DMS 273 (cell line): Measurements from ENCODE around the gene C1QC.

ENCODE experiments used
- DNase-seq: peaks from one replicate; lab custom pipeline; 2025; ENCODE audit not compliant: unreplicated experiment; lab: John Stamatoyannopoulos, UW

Gene C1QC

GRCh38 chr1:22643381-22643780, at the start of gene C1QC:
C1QC (plus strand) TSS chr1:22643633; CDS start chr1:22644024, 391 bp downstream.
- no peak for DNase-seq

DNA sequence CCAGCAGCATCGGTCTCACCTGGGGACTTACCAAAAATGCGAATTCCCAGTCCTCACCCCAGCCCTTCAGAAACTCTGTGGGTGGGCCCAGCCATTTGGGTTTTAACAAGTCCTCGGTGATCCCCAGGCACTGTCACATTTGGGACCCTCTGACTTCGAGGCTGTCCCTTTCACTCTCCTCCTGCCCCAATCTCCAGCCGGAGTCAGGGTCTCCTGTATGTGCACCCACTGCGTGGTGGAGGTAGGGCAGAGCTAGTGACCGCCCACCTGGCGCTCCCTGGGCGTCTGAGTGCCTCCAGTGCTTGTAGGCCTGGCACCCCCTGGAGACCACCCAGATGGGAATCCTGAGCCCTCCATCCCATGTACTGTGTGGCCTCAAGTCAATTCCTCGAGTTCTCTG, 49.0 kb upstream of the C1QC start:
- DNase-seq = no peak

- DNase-seq = no peak
Measured at GRCh38 chr1:22595108-22595507, 48.3 kb upstream of the C1QC start.

DNA sequence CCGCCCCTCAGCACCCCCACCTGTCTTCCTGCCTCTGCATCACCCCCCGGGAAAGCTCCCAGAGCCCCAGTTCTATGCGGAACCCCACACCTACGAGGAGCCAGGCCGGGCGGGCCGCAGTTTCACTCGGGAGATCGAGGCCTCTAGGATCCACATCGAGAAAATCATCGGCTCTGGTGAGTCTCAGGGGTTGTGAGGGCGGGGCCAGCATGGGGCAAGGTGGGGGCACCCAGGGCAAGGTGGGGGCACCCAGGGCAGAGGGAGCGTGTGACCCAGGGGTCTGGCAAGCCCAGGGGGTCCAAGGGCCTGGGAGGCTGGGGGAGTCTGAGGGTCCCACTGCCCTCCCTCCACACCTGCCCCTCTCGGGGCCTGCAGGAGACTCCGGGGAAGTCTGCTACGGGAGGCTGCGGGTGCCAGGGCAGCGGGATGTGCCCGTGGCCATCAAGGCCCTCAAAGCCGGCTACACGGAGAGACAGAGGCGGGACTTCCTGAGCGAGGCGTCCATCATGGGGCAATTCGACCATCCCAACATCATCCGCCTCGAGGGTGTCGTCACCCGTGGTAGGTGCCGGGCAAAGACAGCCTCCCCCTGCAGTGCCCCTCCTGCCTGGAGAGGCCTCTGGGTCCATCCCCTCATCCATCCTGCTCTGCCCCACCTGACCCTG, 46.0 kb upstream of the C1QC start:
- no peak for DNase-seq

DNA sequence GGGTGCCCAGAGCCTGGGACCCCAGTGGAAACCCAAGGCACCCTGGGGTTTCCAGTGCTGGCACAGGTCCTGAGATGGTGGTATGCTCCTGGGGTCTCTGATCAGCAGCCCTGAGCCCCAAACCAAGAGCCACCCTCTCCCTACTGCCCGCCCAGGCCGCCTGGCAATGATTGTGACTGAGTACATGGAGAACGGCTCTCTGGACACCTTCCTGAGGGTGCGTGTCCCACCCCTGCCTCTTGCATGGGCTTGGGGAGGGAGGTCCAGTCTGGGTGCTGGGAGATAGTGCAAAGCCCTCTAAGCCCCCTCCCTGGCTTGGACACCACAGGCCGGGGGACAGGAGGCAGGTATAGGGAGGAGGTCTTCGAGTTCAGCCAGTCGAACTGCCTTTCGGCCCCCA, 45.4 kb upstream of the C1QC start:
- no peak for DNase-seq

- no peak for DNase-seq
Measured at GRCh38 chr1:22598736-22599135, 44.7 kb upstream of the C1QC start.

GRCh38 chr1:22600071-22600816, 43.2 kb upstream of the C1QC start:
- DNase-seq = peak; percentile 25

DNA sequence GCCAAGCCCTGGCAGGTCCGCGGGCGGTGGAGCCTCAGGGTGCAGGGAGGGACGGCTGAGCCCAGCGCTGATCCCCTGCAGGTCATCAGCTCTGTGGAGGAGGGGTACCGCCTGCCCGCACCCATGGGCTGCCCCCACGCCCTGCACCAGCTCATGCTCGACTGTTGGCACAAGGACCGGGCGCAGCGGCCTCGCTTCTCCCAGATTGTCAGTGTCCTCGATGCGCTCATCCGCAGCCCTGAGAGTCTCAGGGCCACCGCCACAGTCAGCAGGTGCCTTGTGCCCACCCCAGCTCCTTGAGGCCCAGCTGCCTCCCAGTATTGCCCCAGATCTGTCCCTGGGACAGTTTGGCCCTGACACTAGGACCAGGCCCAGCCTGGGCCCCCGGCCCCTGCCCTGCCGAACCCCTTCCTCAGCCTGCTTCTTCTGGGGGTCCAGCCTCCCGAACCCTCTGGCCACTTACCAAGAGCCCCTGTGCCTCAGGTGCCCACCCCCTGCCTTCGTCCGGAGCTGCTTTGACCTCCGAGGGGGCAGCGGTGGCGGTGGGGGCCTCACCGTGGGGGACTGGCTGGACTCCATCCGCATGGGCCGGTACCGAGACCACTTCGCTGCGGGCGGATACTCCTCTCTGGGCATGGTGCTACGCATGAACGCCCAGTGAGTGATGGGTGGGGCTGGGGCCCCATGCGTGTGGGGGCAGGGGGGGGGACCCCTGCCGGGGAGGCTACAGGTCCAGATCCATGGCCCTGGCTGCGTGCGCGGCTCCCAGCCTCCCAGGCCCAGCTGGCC, 42.4 kb upstream of the C1QC start:
- DNase-seq = no peak

DNA sequence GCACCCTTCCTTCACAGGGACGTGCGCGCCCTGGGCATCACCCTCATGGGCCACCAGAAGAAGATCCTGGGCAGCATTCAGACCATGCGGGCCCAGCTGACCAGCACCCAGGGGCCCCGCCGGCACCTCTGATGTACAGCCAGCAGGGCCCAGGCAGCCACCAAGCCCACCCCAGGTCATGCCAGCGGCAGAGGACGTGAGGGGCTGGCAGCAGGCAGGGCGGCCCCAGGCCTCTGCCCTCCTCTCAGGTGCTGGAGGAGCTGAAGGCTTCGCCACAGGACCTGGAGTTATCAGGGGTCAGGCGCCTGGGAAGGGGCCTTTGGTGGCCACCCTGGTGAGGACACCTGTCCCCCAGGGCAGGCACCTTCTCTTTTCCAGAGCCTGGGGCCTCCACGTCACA, 41.8 kb upstream of the C1QC start:
- no peak for DNase-seq

- no peak for DNase-seq
Measured at GRCh38 chr1:22602060-22602740, 41.2 kb upstream of the C1QC start.

DNA sequence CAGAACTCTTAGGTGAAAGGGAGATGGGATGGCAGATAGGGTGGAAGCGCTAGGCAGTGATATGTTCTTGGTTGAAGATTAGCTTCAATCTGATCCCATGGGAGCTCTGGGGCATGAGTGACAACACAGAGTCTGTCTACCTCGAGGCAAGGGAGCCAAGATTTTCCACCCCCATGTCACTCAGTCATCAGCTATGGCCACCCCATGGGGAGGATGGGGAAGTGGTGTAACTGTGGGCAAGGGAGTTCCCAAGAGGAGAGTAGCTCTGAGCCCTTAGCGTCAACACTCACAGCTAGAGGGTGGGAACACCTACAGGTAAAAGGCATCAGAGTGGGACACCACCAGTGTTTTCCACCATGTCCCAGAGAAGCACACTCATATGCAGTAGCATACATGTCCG, 37.3 kb upstream of the C1QC start:
- no peak for DNase-seq

- no peak for DNase-seq
Measured at GRCh38 chr1:22607154-22607553, 36.3 kb upstream of the C1QC start.

- DNase-seq = no peak
Measured at GRCh38 chr1:22608361-22608760, 35.1 kb upstream of the C1QC start.

DNA sequence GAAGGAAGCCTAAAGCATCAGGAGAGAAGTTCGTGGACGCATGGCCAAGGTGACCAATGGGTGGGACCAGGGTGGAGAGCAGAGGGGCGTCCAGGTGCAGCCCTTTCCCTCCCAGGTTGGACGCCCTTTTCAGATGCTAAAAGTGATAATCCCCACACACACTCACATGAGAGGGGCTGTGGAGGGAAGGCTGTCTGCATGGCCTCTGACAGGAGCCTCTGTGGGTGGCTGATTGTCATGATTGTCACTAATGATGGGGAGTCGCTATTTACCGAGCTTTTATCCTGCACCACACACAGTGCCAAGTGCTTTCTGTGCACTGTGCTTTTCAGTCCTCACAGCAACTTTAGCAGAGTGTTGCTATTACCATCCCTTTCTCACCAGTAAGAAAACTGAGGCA, 34.1 kb upstream of the C1QC start:
- no peak for DNase-seq

- DNase-seq = peak; percentile 74
Measured at GRCh38 chr1:22611530-22611947, 31.9 kb upstream of the C1QC start.

GRCh38 chr1:22612671-22613571, 30.5 kb upstream of the C1QC start:
- DNase-seq = peak; percentile 84

DNA sequence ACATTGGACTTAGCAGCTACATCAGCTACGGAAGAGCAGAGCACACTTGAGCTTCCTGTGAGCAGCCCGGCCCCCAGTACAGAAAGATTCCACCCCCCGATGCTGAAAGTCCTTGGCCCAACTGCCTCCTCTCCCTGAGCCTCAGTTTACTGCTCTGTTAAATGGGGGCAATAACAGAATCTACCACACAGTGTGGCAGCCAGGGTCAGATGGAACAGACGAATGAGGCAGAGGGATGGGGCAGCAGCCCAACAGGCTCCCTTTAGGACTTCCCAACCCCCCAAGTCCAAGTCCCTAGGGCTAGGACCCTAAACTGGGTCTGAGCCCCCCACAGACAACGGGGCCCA, 29.9 kb upstream of the C1QC start:
- DNase-seq = no peak

DNA sequence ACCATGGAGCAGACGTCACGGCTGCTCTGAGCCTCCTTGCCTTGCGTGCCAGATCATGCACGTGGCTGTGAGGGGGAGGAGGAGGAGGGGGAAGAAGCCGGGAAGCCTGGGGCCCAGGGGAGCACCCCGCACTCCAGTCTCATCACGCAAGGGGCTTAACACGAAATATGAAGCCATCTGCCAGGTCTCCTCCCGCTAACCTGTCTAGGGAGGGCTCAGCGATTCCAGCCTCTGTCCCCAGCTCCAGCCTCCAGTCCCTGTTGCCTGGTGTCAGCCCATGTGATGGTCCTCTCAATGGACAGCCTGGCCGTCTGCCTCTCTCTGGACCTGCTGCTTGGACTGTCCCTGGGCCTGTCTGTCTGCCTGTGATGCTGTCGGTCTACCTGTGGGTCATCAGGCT, 29.5 kb upstream of the C1QC start:
- DNase-seq = peak; percentile 51

GRCh38 chr1:22615886-22616285, 27.5 kb upstream of the C1QC start:
- DNase-seq = no peak

DNA sequence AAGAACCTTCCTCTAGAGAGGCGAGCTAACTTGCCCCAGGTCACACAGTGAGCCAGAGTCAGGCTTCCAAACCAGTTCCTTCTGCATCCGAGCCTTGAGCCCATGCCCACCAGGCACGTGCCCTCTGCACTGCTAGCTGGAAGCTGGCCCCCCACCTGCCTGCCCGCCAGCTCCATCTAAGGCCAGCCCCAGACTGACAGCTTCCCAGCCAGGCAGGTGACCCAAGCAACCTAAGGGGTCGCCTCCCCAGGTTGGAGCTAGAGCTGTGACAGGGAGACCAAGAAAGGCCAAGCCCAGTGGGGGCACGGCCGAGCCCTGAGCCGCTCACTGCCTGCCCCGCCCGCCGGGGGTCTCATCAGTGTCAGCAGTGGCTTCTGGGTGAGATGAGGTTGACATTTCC, 26.9 kb upstream of the C1QC start:
- no peak for DNase-seq
